Measurements from ENCODE around the gene MAPK8.
"Not testable (repeated sequence)": the region's sequence is repeated elsewhere in the genome, so short reads cannot be mapped to it uniquely, and the experiment has no call there.

MAPK8 gene

GRCh38 chr10:48421862-48422261 lies 115.4 kb downstream of the MAPK8 start:
- not testable (repeated sequence) for DNase-seq

DNA sequence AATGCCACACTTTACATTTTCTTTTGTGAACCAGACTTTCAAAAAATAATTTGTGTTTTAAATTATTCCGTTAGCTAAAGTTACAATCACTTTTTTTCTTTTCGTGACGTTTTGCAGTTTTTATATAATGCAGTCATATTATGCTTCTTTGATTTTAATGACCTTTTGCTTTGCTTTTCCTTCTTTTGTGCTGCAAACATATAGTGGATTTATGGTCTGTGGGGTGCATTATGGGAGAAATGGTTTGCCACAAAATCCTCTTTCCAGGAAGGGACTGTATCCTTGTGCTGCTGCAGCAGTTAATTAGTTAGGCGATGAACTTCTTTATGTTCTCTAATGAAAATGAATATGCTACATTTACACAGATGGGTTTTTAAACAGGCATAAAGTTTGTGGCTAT lies 117.4 kb downstream of the MAPK8 start:
- DNase-seq: no peak

- DNase-seq: no peak
Observed at GRCh38 chr10:48428896-48429295, 122.4 kb downstream of the MAPK8 start.

DNA sequence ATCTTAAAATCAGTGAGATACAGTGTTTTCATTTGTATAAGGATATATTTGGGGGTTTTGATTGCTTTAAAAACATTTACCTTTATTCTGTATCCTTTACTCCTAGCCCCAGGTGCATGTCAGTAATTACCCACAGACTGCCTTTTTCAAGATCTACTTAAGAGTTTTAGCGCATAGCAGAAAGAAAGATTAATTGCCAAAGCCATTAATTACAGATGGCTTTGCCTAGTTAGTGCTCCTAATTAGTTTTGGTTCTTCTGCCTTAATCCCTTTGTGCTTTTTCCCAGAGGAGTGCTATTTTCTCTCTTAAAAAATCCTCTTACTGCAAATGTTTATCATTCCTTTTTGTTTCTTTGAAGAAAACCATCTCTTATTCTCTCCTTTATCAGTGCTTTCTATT lies 122.8 kb downstream of the MAPK8 start:
- DNase-seq: no peak

GRCh38 chr10:48430402-48430993 lies 124.0 kb downstream of the MAPK8 start:
- DNase-seq: no peak

DNA sequence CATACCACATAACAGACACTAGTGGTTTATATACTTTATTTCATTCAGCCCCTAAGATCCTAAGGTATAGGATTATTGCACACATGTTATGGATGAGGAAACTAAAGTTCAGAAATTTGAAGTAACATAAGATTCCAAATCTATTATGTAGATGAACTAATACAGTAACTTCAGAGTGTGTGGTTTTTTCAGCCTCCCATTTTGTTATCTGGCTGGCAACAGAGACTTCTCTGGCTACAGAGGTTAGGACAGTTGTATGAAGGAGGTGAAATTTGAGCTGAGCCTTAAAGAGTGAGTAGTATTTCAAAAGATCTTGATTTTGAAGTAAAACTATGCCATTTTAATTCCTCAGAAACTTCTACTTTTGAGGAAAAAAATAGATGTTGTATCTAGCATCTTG lies 125.4 kb downstream of the MAPK8 start:
- no peak for DNase-seq

DNA sequence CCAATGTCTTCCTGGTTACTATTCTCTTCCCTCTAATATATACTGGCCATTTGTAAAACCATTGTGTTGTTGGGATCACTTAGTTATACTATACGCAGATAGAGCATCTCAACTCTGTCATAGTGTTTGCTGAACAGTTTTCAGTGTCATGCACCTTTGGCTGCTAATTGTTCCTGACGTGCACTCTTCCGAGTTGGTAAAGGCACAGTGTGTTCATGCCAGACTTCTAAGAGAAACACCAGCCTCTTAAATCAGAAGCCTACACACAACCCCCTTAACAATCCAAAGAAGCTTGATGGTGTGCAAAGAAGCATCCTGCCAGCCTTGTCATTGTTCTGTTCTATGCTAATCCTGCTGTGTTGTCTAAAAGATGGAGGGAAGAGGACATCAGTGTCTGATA lies 131.1 kb downstream of the MAPK8 start:
- no peak for DNase-seq

DNA sequence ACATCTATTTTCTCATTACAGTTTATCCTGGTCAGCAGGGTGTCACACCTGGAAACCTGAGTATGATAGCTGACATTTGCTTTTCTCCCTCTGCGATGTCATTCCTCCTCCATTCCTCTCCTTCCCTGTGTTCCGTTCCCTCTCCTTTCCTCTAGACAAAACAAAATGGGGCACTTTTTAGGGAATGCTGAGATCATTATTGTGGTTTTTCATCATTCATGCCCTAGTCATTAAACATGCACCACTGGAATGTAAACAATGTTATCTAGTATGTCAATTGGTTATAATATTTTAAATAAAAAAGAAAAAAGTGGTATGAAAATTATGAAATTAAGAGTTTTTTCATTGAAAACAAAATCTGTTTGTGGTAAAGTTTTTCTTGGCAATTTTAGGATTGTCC lies 132.6 kb downstream of the MAPK8 start:
- DNase-seq: no peak

- DNase-seq: no peak
Observed at GRCh38 chr10:48439581-48440041, 133.1 kb downstream of the MAPK8 start.

DNA sequence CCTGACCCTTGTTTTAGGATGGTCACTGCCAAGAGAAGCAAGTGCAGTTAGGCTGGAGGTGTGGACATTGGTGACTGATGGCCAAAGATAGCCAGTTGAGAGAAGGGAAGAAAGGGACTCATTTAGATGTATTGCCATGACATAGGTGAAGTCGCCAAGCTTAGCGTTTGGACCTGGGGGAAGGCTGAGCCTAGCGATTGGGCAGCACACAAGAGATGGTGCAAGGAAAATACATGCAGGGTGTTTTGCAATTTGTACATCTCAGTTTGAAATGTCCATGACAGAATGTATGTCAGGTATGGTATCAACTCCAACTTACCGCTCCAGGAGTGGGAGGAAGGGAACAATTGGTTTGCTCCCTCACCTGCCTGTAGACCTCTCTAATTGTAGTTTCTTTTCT lies 134.3 kb downstream of the MAPK8 start:
- no peak for DNase-seq

- no peak for DNase-seq
Observed at GRCh38 chr10:48442090-48442808, 135.8 kb downstream of the MAPK8 start.

DNA sequence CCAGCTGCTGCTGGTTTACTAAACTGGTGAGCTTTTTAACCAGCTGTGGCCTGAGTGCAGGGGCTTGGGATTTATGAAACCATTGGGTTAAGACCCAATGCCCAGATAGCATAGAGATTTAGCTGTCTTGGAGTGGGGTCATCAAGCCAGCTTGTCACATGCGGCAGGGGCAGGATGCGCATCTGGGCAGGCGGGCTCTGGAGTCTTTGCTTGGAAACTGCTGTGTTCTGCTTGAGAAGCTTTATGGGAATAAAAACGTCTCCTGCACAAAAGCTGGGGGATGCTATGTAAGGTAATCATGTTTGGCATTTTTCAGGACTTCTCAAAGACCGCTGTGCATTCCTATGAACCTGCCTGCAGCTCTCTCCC lies 136.3 kb downstream of the MAPK8 start:
- no peak for DNase-seq

GRCh38 chr10:48444266-48444665 lies 137.8 kb downstream of the MAPK8 start:
- no peak for DNase-seq

DNA sequence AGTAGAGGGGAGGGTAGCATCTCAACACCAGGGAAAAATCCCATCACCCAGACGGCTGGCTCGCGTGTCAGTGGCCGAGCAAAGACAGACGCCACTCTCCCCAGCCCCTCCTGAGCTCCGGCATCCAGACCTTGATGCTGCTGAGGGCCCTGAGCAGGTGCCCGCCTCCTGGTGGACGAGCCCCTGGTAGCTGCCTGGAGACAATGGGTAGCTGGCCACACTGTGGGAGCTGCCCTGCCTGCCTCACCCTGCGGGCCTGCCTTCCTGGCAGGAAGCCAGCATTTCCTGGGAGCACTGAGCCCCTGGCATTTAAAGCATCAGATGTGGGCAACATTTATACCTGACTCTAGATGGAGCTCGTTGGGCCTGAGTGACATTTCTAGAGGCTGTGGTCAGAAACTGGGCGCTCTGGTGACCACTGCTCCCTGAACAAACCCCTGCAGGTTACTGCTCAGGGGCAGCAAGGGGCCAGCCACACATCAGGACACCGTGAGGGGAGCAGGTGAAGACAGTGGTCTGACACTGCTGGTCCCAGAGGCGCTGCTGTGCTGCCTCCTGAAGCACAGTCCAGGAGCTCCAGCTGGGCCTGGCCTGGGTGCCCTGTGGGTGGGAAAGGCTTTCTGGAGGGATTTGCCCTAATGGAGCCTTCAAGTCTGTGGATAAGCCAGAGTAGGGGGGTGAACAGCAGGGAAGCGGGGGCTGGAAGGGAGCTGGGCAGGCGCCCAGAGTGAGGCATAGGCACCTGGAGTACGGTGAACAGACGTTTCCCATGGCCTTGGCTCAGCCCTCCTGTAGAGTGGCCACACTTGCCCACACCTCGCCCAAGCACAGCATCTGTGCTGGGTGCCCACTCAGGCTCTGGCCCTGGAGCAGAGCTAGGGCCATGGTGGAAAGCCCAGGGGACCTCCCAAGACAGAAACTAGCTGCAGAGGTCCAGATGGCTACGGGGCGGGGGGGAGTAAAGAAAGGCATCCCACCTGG lies 138.7 kb downstream of the MAPK8 start:
- no peak for DNase-seq

DNA sequence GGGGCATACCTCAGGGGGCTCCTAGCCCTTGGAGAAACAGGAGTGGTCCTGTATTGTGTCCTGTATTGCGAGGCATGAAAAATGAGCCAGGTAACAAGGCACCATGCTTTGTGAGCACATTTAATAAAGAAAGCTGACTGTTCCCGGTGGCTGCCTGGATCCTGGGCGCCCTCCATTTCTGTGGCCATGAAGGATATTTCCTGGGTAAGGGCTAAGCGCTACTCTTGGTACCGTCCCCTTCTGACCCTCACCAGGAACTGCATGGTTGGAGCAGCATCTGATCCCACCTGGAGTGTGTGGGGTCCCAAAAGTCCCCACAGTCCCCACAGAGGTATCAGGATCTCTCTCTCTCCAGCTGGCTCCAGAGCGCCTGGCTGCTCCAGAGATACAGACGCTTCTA lies 139.5 kb downstream of the MAPK8 start:
- DNase-seq: no peak

- no peak for DNase-seq
Observed at GRCh38 chr10:48446785-48447184, 140.3 kb downstream of the MAPK8 start.

GRCh38 chr10:48447356-48448215 lies 141.1 kb downstream of the MAPK8 start:
- DNase-seq: no peak

- DNase-seq: no peak
Observed at GRCh38 chr10:48448796-48449195, 142.3 kb downstream of the MAPK8 start.

DNA sequence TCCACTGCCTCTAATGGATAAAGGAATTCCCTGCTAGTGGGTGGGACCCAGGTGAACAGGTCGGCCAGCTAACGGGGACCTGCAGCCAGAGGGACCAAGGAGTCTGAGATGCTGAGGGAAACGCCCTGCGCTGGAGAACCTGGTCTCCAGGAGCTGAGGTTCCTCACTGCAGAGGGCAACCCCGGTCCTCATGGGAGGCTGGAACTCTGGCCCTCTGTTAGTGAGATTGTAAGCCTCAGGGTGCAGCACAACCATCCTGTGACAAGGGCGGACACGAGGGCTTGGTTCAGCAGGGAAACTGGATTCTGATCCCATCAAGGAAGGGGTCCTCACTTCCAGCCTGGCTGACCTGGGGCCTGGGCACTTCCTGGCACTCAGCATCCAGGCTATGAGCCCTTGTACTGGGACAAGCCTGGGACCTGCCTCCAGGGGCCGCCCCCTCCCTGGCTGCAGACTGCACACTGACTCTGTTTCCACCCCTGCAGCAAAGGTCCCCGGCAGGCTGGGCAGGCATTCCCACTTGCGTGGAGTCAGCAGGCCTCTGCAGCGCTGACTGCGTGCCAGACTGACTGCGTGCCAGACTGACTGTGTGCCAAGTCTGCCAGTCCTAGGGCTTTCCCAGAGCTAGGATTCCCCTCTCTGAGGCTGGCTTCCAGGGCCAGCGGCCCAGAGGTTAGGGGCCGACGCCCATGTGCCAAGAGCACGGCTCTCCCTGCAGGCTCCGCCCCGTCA lies 143.2 kb downstream of the MAPK8 start:
- DNase-seq: no peak

DNA sequence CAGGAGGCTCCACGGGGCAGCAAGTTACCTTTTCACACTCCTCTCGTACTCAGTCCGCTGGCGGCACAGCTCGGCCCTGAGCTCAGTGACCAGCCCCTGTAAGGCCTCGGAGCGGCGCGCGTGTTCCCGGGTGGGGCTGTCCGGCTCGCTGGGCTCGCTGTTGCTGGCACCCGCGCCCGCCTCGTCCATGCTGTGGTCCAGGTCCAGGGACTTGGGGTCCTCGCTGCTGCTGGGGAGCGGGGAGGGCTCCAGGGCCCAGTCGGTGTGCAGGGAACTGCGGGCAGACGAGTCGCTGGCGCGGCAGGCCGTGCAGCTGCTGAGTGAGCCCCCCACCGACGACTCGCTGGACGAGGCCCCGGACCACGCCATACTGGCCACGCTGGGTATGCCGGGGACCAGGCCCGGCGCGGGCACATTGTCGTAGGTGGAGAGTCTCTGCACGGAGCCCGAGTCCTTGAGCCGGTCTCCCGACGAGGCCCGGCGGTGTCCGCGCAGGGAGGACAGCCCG lies 143.8 kb downstream of the MAPK8 start:
- no peak for DNase-seq

GRCh38 chr10:48450741-48451466 lies 144.4 kb downstream of the MAPK8 start:
- no peak for DNase-seq

All from NCI-H2029 treated with DMSO at 0.1 percent for 48 hours (cell line).